ENCODE measurements around the gene ERBB4.

The ERBB4 gene

GRCh38 chr2:212037062-212037461 is 501.5 kb downstream of the ERBB4 start:
- no peak for ATAC-seq
- TF ChIP-seq ZFP3 (CRISPR knock-in tag; IDR thresholded peaks at IDR 0.05) (no peak), BACH2 (CRISPR knock-in tag; IDR thresholded peaks at IDR 0.05; ENCODE audit: borderline replicate concordance) (no peak), ZNF70 (CRISPR knock-in tag; IDR thresholded peaks at IDR 0.05) (no peak), GLIS3 (CRISPR knock-in tag; IDR thresholded peaks at IDR 0.05) (no peak), ZNF8 (CRISPR knock-in tag; IDR thresholded peaks at IDR 0.05) (no peak), TOX (CRISPR knock-in tag; IDR thresholded peaks at IDR 0.05; ENCODE audit: borderline replicate concordance) (no peak), ISL1 (CRISPR knock-in tag; IDR thresholded peaks at IDR 0.05) (no peak), TSHZ2 (CRISPR knock-in tag; IDR thresholded peaks at IDR 0.05) (no peak), PPARA (CRISPR knock-in tag; IDR thresholded peaks at IDR 0.05; ENCODE audit: borderline replicate concordance) (no peak), ZNF565 (CRISPR knock-in tag; conservative IDR thresholded peaks at IDR 0.05; ENCODE audit: low read depth) (no peak), ARNTL (CRISPR knock-in tag; IDR thresholded peaks at IDR 0.05; ENCODE audit: borderline replicate concordance, low read depth) (no peak), PATZ1 (CRISPR knock-in tag; IDR thresholded peaks at IDR 0.05; ENCODE audit: borderline replicate concordance) (no peak), RARB (CRISPR knock-in tag; IDR thresholded peaks at IDR 0.05) (no peak)

GRCh38 chr2:212034841-212035585 is 503.6 kb downstream of the ERBB4 start:
- ATAC-seq = peak; percentile 31
- TF ChIP-seq ZFP3 (CRISPR knock-in tag; IDR thresholded peaks at IDR 0.05) = 0 out of 2 replicates have a peak, but pooled peaks have one; percentile 24
- no peak for TF ChIP-seq SNAI2 (CRISPR knock-in tag; IDR thresholded peaks at IDR 0.05)
- no peak for TF ChIP-seq PATZ1 (CRISPR knock-in tag; IDR thresholded peaks at IDR 0.05; ENCODE audit: borderline replicate concordance)
- TF ChIP-seq ISL1 (CRISPR knock-in tag; IDR thresholded peaks at IDR 0.05) = peak; percentile 85
- no peak for TF ChIP-seq ARNTL (CRISPR knock-in tag; IDR thresholded peaks at IDR 0.05; ENCODE audit: borderline replicate concordance, low read depth)
- TF ChIP-seq CREB5 (CRISPR knock-in tag; IDR thresholded peaks at IDR 0.05; ENCODE audit: low read depth) = no peak
- no peak for TF ChIP-seq ZFP30 (CRISPR knock-in tag; IDR thresholded peaks at IDR 0.05)
- no peak for TF ChIP-seq ESRRG (CRISPR knock-in tag; IDR thresholded peaks at IDR 0.05)

GRCh38 chr2:212033888-212034287 is 504.7 kb downstream of the ERBB4 start:
- TF ChIP-seq PATZ1 (CRISPR knock-in tag; IDR thresholded peaks at IDR 0.05; ENCODE audit: borderline replicate concordance) (no peak), SNAI2 (CRISPR knock-in tag; IDR thresholded peaks at IDR 0.05) (no peak), ZFP30 (CRISPR knock-in tag; IDR thresholded peaks at IDR 0.05) (no peak), BACH2 (CRISPR knock-in tag; IDR thresholded peaks at IDR 0.05; ENCODE audit: borderline replicate concordance) (no peak), TOX (CRISPR knock-in tag; IDR thresholded peaks at IDR 0.05; ENCODE audit: borderline replicate concordance) (no peak), GLIS3 (CRISPR knock-in tag; IDR thresholded peaks at IDR 0.05) (no peak), ARNTL (CRISPR knock-in tag; IDR thresholded peaks at IDR 0.05; ENCODE audit: borderline replicate concordance, low read depth) (no peak), ZNF8 (CRISPR knock-in tag; IDR thresholded peaks at IDR 0.05) (no peak)
- no peak for ATAC-seq

Measured in SK-N-SH treated with all-trans-retinoic acid at 6 μM for 48 hours (cell line).